SK-N-SH treated with all-trans-retinoic acid at 6 μM for 48 hours (cell line): ENCODE measurements around the gene SGMS2.
"Not testable (repeated sequence)": the region's sequence is repeated elsewhere in the genome, so short reads cannot be mapped to it uniquely, and the experiment has no call there.

Experiments used
- ATAC-seq: fragments of 200-7000 bp; cut with Tn5 transposase; 3 replicates; pipeline ENCODE4 v1.9.1; 2020; ENCODE audit warnings: mild to moderate bottlenecking, moderate library complexity
- ARNTL ChIP-seq: fragments of 450-650 bp; formaldehyde crosslinking; IDR thresholded peaks from 2 replicates; pipeline ENCODE4 v1.5.0; 2020; ENCODE audit warnings: low read depth, mild to moderate bottlenecking, moderate library complexity, borderline replicate concordance
- BACH2 ChIP-seq: fragments of 250-450 bp; sonication (Bioruptor Pico); IDR thresholded peaks from 2 replicates; pipeline ENCODE4 v1.9.0; 2021; ENCODE audit warnings: mild to moderate bottlenecking, borderline replicate concordance
- CSDC2 ChIP-seq: fragments of 250-450 bp; sonication (Bioruptor Pico); IDR thresholded peaks from 2 replicates; pipeline ENCODE4 v1.5.0; 2020; ENCODE audit warnings: mild to moderate bottlenecking, moderate library complexity
- ESRRG ChIP-seq: fragments of 250-450 bp; sonication (Bioruptor Pico); IDR thresholded peaks from 2 replicates; pipeline ENCODE4 v1.6.1; 2021; ENCODE audit warnings: mild to moderate bottlenecking
- ISL1 ChIP-seq: fragments of 250-450 bp; sonication (Bioruptor Pico); IDR thresholded peaks from 2 replicates; pipeline ENCODE4 v2.1.2; 2022; ENCODE audit warnings: mild to moderate bottlenecking, moderate library complexity
- POU6F1 ChIP-seq: fragments of 250-450 bp; sonication (Bioruptor Pico); IDR thresholded peaks from 2 replicates; pipeline ENCODE4 v1.8.0; 2021; ENCODE audit warnings: low read depth, mild to moderate bottlenecking, moderate library complexity, borderline replicate concordance
- PPARA ChIP-seq: fragments of 250-450 bp; sonication (Bioruptor Pico); IDR thresholded peaks from 2 replicates; pipeline ENCODE4 v1.5.0; 2020; ENCODE audit warnings: mild to moderate bottlenecking, borderline replicate concordance
- RARB ChIP-seq: fragments of 250-450 bp; sonication (Bioruptor Pico); IDR thresholded peaks from 2 replicates; pipeline ENCODE4 v1.8.0; 2021; ENCODE audit warnings: mild to moderate bottlenecking, moderate library complexity
- SNAI2 ChIP-seq: fragments of 250-450 bp; sonication (Bioruptor Pico); IDR thresholded peaks from 2 replicates; pipeline ENCODE4 v1.5.0; 2020; ENCODE audit warnings: mild to moderate bottlenecking, moderate library complexity
- TCF4 ChIP-seq: fragments of 250-450 bp; sonication (Bioruptor Pico); IDR thresholded peaks from 2 replicates; pipeline ENCODE4 v1.8.0; 2021; ENCODE audit warnings: mild to moderate bottlenecking, moderate library complexity, borderline replicate concordance
- TOX ChIP-seq: fragments of 250-450 bp; sonication (Bioruptor Pico); IDR thresholded peaks from 2 replicates; pipeline ENCODE4 v1.8.0; 2021; ENCODE audit warnings: mild to moderate bottlenecking, moderate library complexity, borderline replicate concordance
- ZC3H10 ChIP-seq: fragments of 250-450 bp; sonication (Bioruptor Pico); IDR thresholded peaks from 2 replicates; pipeline ENCODE4 v1.5.1; 2021; ENCODE audit warnings: mild to moderate bottlenecking, moderate library complexity
- ZFP3 ChIP-seq: fragments of 250-450 bp; sonication (Bioruptor Pico); IDR thresholded peaks from 2 replicates; pipeline ENCODE4 v1.5.0; 2020; ENCODE audit warnings: mild to moderate bottlenecking, moderate library complexity
- ZFP30 ChIP-seq: fragments of 450-650 bp; formaldehyde crosslinking; IDR thresholded peaks from 2 replicates; pipeline ENCODE4 v1.5.0; 2022; ENCODE audit warnings: mild to moderate bottlenecking, moderate library complexity
- ZNF565 ChIP-seq: fragments of 450-650 bp; formaldehyde crosslinking; conservative IDR thresholded peaks from 2 replicates; pipeline ENCODE4 v1.5.0; 2020; ENCODE audit warnings: low read depth, mild to moderate bottlenecking, moderate library complexity
- ZNF70 ChIP-seq: fragments of 450-650 bp; formaldehyde crosslinking; IDR thresholded peaks from 2 replicates; pipeline ENCODE4 v1.5.0; 2020; ENCODE audit warnings: mild to moderate bottlenecking, moderate library complexity
- ZNF8 ChIP-seq: fragments of 450-650 bp; formaldehyde crosslinking; IDR thresholded peaks from 2 replicates; pipeline ENCODE4 v1.5.0; 2020; ENCODE audit warnings: mild to moderate bottlenecking, moderate library complexity
- TF ChIP-seq, protein P1 (sequence below): fragments of 250-450 bp; sonication (Bioruptor Pico); IDR thresholded peaks from 2 replicates; pipeline ENCODE4 v1.5.1; 2020; ENCODE audit warnings: low read depth, mild to moderate bottlenecking, moderate library complexity
- TF ChIP-seq, protein P2 (sequence below): fragments of 250-450 bp; sonication (Bioruptor Pico); IDR thresholded peaks from 2 replicates; pipeline ENCODE4 v1.8.0; 2020; ENCODE audit warnings: mild to moderate bottlenecking, moderate library complexity, borderline replicate concordance
- TF ChIP-seq, protein P3 (sequence below): fragments of 250-450 bp; sonication (Bioruptor Pico); IDR thresholded peaks from 2 replicates; pipeline ENCODE4 v1.5.1; 2021; ENCODE audit warnings: mild to moderate bottlenecking, moderate library complexity
- TF ChIP-seq, protein P4 (sequence below): fragments of 250-450 bp; sonication (Bioruptor Pico); IDR thresholded peaks from 2 replicates; pipeline ENCODE4 v1.5.0; 2020; ENCODE audit warnings: mild to moderate bottlenecking, moderate library complexity

Gene SGMS2

DNA sequence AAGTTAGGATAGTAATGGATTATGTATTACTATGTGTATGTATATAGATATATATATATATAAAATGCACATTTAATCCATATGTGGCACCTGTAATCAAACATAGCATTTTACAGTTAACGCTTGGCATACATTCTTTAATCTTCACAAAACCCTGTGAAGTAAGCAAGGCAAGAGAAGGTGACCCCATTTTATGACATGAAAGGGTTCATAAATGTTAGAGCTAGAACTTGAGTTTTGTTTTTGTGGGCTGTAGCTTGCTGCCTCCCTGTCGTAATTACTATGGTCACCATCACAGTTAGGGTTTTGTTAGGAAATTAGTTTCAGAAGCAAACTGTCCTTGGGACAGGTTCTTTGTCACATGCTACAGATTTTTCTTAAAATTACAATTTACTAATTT, 92.8 kb downstream of the SGMS2 start:
- TF ChIP-seq ZNF565 (CRISPR knock-in tag) (no peak), CSDC2 (CRISPR knock-in tag) (no peak), ZNF8 (CRISPR knock-in tag) (no peak), ZFP30 (CRISPR knock-in tag) (no peak), TOX (CRISPR knock-in tag) (no peak), BACH2 (CRISPR knock-in tag) (no peak), ARNTL (CRISPR knock-in tag) (no peak), SNAI2 (CRISPR knock-in tag) (no peak), POU6F1 (no peak), ZFP3 (CRISPR knock-in tag) (no peak), RARB (CRISPR knock-in tag) (no peak), ZNF70 (no peak), ZC3H10 (no peak), TCF4 (CRISPR knock-in tag) (no peak), ISL1 (CRISPR knock-in tag) (no peak), ESRRG (CRISPR knock-in tag) (no peak)
- TF ChIP-seq, protein P1, sequence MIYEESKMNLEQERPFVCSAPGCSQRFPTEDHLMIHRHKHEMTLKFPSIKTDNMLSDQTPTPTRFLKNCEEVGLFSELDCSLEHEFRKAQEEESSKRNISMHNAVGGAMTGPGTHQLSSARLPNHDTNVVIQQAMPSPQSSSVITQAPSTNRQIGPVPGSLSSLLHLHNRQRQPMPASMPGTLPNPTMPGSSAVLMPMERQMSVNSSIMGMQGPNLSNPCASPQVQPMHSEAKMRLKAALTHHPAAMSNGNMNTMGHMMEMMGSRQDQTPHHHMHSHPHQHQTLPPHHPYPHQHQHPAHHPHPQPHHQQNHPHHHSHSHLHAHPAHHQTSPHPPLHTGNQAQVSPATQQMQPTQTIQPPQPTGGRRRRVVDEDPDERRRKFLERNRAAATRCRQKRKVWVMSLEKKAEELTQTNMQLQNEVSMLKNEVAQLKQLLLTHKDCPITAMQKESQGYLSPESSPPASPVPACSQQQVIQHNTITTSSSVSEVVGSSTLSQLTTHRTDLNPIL (CRISPR knock-in tag): no peak
- TF ChIP-seq, protein P2, sequence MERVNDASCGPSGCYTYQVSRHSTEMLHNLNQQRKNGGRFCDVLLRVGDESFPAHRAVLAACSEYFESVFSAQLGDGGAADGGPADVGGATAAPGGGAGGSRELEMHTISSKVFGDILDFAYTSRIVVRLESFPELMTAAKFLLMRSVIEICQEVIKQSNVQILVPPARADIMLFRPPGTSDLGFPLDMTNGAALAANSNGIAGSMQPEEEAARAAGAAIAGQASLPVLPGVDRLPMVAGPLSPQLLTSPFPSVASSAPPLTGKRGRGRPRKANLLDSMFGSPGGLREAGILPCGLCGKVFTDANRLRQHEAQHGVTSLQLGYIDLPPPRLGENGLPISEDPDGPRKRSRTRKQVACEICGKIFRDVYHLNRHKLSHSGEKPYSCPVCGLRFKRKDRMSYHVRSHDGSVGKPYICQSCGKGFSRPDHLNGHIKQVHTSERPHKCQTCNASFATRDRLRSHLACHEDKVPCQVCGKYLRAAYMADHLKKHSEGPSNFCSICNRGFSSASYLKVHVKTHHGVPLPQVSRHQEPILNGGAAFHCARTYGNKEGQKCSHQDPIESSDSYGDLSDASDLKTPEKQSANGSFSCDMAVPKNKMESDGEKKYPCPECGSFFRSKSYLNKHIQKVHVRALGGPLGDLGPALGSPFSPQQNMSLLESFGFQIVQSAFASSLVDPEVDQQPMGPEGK (CRISPR knock-in tag): no peak
- TF ChIP-seq, protein P3, sequence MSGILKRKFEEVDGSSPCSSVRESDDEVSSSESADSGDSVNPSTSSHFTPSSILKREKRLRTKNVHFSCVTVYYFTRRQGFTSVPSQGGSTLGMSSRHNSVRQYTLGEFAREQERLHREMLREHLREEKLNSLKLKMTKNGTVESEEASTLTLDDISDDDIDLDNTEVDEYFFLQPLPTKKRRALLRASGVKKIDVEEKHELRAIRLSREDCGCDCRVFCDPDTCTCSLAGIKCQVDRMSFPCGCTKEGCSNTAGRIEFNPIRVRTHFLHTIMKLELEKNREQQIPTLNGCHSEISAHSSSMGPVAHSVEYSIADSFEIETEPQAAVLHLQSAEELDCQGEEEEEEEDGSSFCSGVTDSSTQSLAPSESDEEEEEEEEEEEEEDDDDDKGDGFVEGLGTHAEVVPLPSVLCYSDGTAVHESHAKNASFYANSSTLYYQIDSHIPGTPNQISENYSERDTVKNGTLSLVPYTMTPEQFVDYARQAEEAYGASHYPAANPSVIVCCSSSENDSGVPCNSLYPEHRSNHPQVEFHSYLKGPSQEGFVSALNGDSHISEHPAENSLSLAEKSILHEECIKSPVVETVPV (CRISPR knock-in tag): no peak
- TF ChIP-seq, protein P4, sequence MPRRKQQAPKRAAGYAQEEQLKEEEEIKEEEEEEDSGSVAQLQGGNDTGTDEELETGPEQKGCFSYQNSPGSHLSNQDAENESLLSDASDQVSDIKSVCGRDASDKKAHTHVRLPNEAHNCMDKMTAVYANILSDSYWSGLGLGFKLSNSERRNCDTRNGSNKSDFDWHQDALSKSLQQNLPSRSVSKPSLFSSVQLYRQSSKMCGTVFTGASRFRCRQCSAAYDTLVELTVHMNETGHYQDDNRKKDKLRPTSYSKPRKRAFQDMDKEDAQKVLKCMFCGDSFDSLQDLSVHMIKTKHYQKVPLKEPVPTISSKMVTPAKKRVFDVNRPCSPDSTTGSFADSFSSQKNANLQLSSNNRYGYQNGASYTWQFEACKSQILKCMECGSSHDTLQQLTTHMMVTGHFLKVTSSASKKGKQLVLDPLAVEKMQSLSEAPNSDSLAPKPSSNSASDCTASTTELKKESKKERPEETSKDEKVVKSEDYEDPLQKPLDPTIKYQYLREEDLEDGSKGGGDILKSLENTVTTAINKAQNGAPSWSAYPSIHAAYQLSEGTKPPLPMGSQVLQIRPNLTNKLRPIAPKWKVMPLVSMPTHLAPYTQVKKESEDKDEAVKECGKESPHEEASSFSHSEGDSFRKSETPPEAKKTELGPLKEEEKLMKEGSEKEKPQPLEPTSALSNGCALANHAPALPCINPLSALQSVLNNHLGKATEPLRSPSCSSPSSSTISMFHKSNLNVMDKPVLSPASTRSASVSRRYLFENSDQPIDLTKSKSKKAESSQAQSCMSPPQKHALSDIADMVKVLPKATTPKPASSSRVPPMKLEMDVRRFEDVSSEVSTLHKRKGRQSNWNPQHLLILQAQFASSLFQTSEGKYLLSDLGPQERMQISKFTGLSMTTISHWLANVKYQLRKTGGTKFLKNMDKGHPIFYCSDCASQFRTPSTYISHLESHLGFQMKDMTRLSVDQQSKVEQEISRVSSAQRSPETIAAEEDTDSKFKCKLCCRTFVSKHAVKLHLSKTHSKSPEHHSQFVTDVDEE (CRISPR knock-in tag): no peak
- ATAC-seq: no peak

DNA sequence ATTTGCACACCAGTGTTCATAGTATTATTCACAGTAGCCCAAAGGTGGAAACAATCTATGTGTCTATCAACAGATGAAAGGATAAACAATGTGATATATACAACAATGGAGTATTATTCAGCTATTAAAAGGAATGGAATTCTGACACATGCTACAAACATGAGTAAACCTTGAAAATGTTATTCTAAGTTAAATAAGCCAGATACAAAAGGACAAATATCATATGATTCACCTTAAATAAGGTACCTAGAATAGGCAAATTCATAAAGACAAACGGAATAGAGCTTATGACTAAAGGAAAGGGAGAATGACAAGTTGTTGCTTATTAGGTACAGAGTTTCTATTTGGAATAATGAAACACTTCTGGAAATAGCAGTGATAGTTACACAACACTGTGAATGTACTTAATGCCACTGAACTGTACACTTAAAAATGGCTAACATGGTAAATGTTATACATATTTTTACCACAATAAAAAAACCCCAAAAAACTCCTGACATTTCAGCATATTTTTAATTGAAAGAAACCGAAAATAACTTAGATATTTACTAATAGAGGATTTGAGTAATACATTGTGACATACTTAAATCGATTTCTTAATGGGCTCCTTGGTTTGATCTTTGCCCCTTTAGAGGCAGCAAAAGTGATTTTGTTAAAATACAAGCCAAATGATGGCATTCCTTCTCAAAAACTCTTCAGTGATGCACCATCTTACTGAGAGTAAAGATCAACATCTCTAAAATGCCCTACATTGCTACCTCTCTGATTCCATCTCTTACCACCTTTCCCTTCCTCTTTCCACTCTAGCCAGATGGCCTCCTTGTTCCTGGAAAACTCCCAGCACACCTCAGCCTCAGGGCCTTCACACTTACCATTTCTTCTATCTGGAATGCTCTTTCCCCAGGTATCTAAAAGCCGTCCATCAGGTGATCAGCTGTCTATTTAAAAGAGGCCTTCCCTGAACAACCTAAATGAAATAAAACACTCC, 98.0 kb downstream of the SGMS2 start:
- no peak for TF ChIP-seq ISL1 (CRISPR knock-in tag)
- no peak for TF ChIP-seq ZFP30 (CRISPR knock-in tag)
- TF ChIP-seq ZNF70: no peak
- TF ChIP-seq SNAI2 (CRISPR knock-in tag): no peak
- no peak for TF ChIP-seq PPARA (CRISPR knock-in tag)
- ATAC-seq: no peak

GRCh38 chr4:107925713-107926112, 101.0 kb downstream of the SGMS2 start:
- ATAC-seq: not testable (repeated sequence)

DNA sequence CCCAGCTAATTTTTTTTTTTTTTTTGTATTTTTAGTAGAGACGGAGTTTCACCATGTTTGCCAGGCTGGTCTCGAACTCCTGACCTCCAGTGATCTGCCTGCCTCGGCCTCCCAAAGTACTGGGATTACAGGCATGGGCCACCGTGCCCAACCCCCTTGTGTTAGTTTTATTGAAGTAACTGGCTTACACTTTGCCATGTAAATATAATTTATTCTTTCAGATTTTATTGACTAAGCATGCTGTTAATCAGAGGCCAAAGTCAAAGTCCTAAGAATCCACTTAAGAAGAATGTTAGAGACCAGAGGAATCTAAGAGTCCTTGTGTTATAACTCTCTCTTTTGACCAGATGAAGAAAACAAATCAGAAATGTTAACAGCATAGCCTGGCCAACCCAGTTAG, 102.1 kb downstream of the SGMS2 start:
- not testable (repeated sequence) for ATAC-seq
